Panc1 (cell line): ENCODE data around the gene RAP2B.

Experiments used
- CTCF ChIP-seq: fragments of 450-650 bp; IDR thresholded peaks from 2 replicates; pipeline ENCODE4 v1.5.1; 2017; ENCODE audit warnings: mild to moderate bottlenecking
- POLR2AphosphoS5 ChIP-seq: IDR thresholded peaks from 2 replicates; pipeline ENCODE4 v1.6.1; 2012; ENCODE audit warnings: mild to moderate bottlenecking, low read depth, low read length, moderate library complexity
- SIN3A ChIP-seq: IDR thresholded peaks from 2 replicates; pipeline ENCODE4 v1.6.1; 2012; ENCODE audit warnings: low read depth, mild to moderate bottlenecking, low read length, moderate library complexity, borderline replicate concordance; ENCODE audit not compliant: insufficient read depth
- TCF7L2 ChIP-seq: IDR thresholded peaks from 2 replicates; pipeline ENCODE4 v1.6.1; 2011; ENCODE audit warnings: mild to moderate bottlenecking, low read depth, low read length, inconsistent platforms

GRCh38 chr3:153210660-153211059 is 48.6 kb downstream of the RAP2B start:
- TF ChIP-seq CTCF (no peak), POLR2AphosphoS5 (no peak), TCF7L2 (no peak), SIN3A (no peak)
